ENCODE data around the gene KLHDC7B.

Gene KLHDC7B

GRCh38 chr22:50529897-50530579, 15.7 kb upstream of the KLHDC7B start, which contains the start of gene TYMP:
Gene TYMP (minus strand): TSS chr22:50530012. CDS start chr22:50529709, 303 bp downstream.
- DNase-seq (ENCODE audit: low read depth) = peak; percentile 89

- DNase-seq (ENCODE audit: low read depth) = no peak
Observed at GRCh38 chr22:50530580-50530876, 15.2 kb upstream of the KLHDC7B start.

- peak; percentile 90 for DNase-seq (ENCODE audit: low read depth)
Observed at GRCh38 chr22:50530877-50531545, 14.7 kb upstream of the KLHDC7B start.

- peak; percentile 34 for DNase-seq (ENCODE audit: low read depth)
Observed at GRCh38 chr22:50531546-50531961, 14.1 kb upstream of the KLHDC7B start.

GRCh38 chr22:50531962-50532674, 13.6 kb upstream of the KLHDC7B start:
- DNase-seq (ENCODE audit: low read depth) = peak; percentile 62

GRCh38 chr22:50532824-50533796, 12.6 kb upstream of the KLHDC7B start:
- DNase-seq (ENCODE audit: low read depth) = no peak

GRCh38 chr22:50533856-50534711, 11.6 kb upstream of the KLHDC7B start:
- peak; percentile 55 for DNase-seq (ENCODE audit: low read depth)

GRCh38 chr22:50535113-50535512, 10.6 kb upstream of the KLHDC7B start:
- no peak for DNase-seq (ENCODE audit: low read depth)

- DNase-seq (ENCODE audit: low read depth) = no peak
Observed at GRCh38 chr22:50536226-50536625, 9.5 kb upstream of the KLHDC7B start.

GRCh38 chr22:50537765-50538164, 7.9 kb upstream of the KLHDC7B start:
- no peak for DNase-seq (ENCODE audit: low read depth)

- DNase-seq (ENCODE audit: low read depth) = no peak
Observed at GRCh38 chr22:50540381-50540780, 5.3 kb upstream of the KLHDC7B start.

- DNase-seq (ENCODE audit: low read depth) = peak; percentile 91
Observed at GRCh38 chr22:50541667-50542026, 4.1 kb upstream of the KLHDC7B start.

- peak; percentile 50 for DNase-seq (ENCODE audit: low read depth)
Observed at GRCh38 chr22:50542416-50542927, 3.2 kb upstream of the KLHDC7B start.

- peak; percentile 62 for DNase-seq (ENCODE audit: low read depth)
Observed at GRCh38 chr22:50544078-50544745, 1.5 kb upstream of the KLHDC7B start.

- no peak for DNase-seq (ENCODE audit: low read depth)
Observed at GRCh38 chr22:50544746-50545253, 899 bp upstream of the KLHDC7B start.

- no peak for DNase-seq (ENCODE audit: low read depth)
Observed at GRCh38 chr22:50546326-50547262, 895 bp downstream of the KLHDC7B start.

GRCh38 chr22:50547263-50547985, 1.7 kb downstream of the KLHDC7B start:
- no peak for DNase-seq (ENCODE audit: low read depth)
